ENCODE measurements around the gene CEMP1.
A peak's percentile ranks its signal among the peaks of the same experiment; 100 is the strongest.
"Not testable (repeated sequence)": the region's sequence is repeated elsewhere in the genome, so short reads cannot be mapped to it uniquely, and the experiment has no call there.

Gene CEMP1, protein sequence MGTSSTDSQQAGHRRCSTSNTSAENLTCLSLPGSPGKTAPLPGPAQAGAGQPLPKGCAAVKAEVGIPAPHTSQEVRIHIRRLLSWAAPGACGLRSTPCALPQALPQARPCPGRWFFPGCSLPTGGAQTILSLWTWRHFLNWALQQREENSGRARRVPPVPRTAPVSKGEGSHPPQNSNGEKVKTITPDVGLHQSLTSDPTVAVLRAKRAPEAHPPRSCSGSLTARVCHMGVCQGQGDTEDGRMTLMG

DNA sequence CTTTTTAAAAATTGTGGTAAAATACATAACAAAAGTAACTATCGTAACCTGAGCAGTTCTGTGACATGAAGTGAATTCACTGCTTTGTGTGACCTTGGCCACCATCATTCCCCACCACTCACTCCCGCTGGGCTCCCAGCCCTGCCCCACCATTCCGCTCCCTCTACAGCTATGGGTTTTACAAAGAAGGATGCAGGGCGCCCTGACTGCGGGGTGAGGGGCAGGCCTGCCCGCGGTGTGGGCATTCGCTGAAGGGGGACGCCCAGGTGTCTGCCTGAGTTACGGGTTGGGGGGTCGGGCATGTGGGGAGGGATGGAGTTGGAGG lies at the start of gene CEMP1:
Gene CEMP1, minus strand, starts transcription at position 38 of the 325 bp plus-strand sequence. CDS start 335 bp downstream, outside the sequence.
- DNase-seq (ENCODE audit: low read depth in 3 of 3), result no peak

- not testable (repeated sequence) for DNase-seq (ENCODE audit: low read depth in 3 of 3)
These were observed 49.6 kb upstream of the CEMP1 start for GRCh38 chr16:2580818-2581217.

DNA sequence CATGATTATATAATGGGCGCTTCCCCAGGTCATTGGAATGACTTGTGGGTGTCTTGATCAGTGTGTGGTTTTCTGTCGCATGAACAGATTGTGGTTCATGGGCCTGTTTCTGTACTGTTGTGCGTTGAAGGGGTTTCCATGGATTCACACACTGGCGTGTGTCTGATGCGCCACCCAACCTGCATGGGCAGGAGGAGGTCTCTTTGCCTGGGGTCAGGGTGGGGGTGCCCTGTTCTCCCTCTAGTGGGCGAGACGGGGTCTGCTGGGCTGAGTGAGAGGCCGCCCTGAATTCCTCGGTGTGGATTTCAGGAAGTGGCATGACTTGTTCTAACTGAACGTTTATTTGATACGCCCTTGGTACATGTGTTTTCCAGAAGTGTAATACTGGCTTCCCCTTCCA lies 48.9 kb upstream of the CEMP1 start:
- not testable (repeated sequence) for DNase-seq (ENCODE audit: low read depth in 3 of 3)

DNA sequence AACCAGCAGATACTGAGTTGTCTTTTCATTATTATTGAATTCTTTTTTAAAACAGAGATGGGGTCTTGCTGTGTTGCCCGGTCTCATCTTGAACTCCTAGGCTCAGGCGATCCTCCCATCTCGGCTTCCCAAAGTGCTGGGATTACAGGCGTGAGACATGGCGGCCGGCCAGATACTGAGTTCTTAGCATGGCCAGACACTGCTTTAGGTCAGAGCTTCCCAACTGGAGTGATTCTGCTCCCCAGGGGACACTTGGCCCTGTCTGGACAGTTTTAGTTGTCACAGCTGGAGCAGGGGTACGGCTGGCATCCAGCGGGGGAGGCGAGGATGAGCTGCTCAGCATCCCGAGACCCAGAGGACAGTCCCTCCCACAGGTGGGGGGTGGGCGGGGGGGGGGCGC lies 47.7 kb upstream of the CEMP1 start:
- DNase-seq (ENCODE audit: low read depth in 3 of 3), result not testable (repeated sequence)

GRCh38 chr16:2577044-2577443 lies 45.8 kb upstream of the CEMP1 start:
- DNase-seq (ENCODE audit: low read depth in 3 of 3), result not testable (repeated sequence)

- DNase-seq (ENCODE audit: low read depth in 3 of 3), result not testable (repeated sequence)
These were observed 44.6 kb upstream of the CEMP1 start for GRCh38 chr16:2575839-2576238.

DNA sequence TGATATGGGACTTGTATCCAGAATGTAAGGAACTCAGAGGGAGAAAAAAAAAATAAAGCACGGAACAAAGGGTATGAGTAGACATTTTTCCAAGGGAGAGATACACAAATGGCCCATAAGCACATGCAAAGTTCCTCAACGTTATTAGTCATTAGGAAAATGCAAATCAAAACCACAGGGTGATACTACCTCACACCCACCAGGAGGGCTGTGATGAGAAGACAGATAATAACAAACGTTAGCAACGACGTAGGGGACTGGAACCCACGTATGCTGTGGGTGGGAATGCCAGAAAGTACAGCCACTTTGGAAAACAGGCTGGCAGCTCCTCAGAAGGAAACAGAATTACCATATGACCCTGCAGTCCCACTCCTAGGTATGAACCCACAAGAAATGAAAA lies 41.5 kb upstream of the CEMP1 start:
- DNase-seq (ENCODE audit: low read depth in 3 of 3), result not testable (repeated sequence)

DNA sequence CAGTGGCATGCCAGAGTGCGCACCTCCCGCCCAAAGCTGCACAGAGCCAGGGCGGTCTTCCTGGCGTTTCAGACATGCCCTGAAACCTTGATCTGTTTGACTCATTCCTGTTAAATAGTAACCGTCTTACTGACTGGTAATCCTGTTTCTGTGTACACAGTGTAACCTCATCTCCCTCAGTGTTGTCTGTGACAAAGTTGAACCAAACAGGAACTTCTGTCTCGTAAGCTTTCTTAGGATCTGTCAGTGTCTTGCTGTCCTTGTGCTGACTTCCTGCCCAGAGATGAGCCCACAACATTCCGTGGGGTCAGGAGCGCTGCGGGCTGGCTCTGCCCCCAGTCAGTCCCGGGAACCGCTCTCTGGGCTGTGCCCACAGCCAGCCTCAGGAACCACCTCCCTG lies 37.4 kb upstream of the CEMP1 start:
- not testable (repeated sequence) for DNase-seq (ENCODE audit: low read depth in 3 of 3)

DNA sequence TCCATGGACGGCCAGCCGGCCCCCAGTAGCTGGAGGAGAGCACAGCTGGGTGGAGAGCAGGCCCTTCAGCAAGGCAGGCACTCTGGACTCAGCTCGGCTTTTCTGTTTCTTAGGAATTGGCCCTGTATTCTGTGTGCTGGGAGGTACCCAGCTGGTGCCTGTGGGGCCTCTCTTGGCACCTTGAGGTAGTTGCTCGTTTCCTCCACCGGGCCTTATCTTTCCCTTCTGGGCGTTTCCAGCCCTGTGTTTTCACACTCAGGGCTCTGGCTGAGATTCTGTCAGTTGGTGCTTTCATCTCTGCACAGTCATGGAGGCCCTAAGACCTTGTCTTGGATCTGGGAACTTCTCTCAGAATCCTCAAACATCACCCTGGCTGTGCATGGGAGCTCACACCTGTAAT lies 36.3 kb upstream of the CEMP1 start:
- DNase-seq (ENCODE audit: low read depth in 3 of 3), result not testable (repeated sequence)

- DNase-seq (ENCODE audit: low read depth in 3 of 3), result peak; percentile 33 to 45 (median 40)
These were observed 29.6 kb upstream of the CEMP1 start for GRCh38 chr16:2560798-2561133.

GRCh38 chr16:2560131-2560797 lies 29.1 kb upstream of the CEMP1 start:
- not testable (repeated sequence) for DNase-seq (ENCODE audit: low read depth in 3 of 3)

- not testable (repeated sequence) for DNase-seq (ENCODE audit: low read depth in 3 of 3)
These were observed 25.9 kb upstream of the CEMP1 start for GRCh38 chr16:2557150-2557549.

GRCh38 chr16:2554709-2555425 lies 23.7 kb upstream of the CEMP1 start:
- DNase-seq (ENCODE audit: low read depth in 3 of 3), result not testable (repeated sequence)

GRCh38 chr16:2551420-2551889 lies 20.2 kb upstream of the CEMP1 start:
- not testable (repeated sequence) for DNase-seq (ENCODE audit: low read depth in 3 of 3)

GRCh38 chr16:2550283-2550878 lies 19.2 kb upstream of the CEMP1 start:
- DNase-seq (ENCODE audit: low read depth in 3 of 3), result not testable (repeated sequence)

DNA sequence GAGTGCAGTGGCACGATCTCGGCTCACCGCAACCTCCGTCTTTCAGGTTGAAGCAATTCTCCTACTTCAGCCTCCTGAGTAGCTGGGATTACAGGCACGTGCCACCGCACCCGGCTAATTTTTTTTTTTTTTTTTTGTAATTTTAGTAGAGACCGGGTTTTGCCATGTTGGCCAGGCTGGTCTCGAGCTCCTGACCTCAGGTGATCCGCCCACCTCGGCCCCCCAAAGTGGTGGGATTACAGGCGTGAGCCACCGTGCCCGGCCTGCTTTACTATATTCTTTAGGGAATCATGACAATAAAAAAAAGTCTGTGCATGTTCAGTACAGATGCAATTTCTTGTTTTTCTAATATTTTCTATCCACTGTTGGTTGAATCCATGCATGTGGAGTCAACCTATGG lies 12.6 kb upstream of the CEMP1 start:
- not testable (repeated sequence) for DNase-seq (ENCODE audit: low read depth in 3 of 3)

GRCh38 chr16:2541409-2541808 lies 10.2 kb upstream of the CEMP1 start:
- DNase-seq (ENCODE audit: low read depth in 3 of 3), result not testable (repeated sequence)

DNA sequence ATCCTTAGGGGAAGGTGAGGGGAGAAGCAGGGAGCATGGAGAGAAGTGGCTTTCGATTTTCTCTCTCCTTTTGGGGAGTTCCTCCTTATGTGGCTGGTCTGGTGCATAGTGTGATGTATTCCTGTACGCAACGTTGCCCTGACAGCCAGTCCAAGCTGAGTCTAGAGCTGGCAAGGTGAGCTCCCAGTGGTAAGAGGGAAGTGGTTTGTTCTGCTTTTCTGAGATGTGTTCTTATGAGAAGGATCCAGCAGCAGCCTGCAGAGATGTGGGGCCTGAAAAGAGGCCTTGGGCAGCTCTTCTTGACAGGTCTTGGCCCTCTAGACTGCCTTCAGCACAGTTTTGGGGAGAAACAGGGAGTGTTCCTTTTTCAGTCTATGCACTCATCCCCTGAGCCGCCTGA lies 9.7 kb upstream of the CEMP1 start:
- not testable (repeated sequence) for DNase-seq (ENCODE audit: low read depth in 3 of 3)

DNA sequence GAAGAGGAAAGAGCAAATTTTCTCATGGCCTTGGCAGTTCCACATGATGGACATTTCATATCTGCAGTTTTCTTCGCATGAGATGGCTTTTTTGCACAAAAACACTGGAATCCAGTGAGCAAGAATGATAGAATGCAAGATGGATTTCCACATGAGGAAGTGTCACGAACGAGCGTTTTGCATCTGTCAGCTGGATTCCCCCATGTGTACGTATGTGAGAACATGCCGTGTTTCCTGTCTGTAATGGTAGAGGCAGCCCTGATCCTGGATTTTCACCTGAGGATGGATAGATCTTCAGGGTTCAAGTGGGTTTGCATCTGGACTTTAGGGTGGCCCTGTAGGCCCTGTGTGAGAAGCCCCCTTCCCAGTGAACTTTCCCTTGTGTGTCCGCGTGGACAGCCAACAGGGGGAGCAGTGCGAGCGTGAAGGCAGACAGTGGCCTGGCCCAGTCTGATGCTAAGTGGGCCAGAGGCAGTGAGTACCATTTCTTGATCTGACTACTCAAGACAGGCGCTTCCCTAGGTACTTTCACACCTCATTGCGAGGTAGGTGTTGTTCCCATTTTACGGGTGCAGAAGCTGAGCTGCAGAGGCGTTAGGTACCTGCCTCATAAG lies 8.7 kb upstream of the CEMP1 start:
- not testable (repeated sequence) for DNase-seq (ENCODE audit: low read depth in 3 of 3)

DNA sequence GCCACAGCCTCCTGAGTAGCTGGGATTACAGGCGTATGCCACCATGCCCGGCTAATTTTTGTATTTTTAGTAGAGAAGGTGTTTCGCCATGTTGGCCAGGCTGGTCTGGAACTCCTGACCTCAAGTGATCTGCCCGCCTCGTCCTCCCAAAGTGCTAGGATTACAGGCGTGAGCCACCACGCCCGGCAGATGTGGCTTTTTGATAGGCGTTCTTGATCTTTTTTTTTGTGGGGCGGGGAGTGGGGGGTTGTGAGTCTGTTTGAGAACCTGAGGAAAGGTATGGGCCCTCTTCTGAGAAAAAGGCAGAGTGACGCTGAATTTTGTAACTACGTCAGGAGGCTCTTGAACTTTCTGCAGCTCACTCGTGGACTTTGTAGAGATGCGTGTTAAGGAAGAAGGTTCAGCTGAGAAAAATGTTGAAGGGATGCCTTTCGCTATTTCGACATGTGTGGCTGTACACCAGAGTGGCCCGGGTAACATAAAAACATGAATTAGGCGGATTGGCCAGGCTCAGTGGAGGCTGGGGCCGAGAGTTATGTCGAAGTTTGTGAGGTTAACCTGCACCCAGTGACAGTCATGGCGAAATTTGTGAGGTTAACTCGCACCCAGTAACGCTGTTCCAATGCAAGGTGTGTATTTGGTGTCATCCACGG lies 8.1 kb upstream of the CEMP1 start:
- DNase-seq (ENCODE audit: low read depth in 3 of 3), result not testable (repeated sequence)
